Breast epithelium (tissue), 4 donors: ENCODE results near the gene RIMKLA. TPM values are rescaled to one million over a fixed set of nuclear protein-coding genes. Genes with fewer than 3 reads are reported as not detected.

Experiments
- DNase-seq, 2 donors: peaks; one replicate each; pipeline ENCODE4 v3.0.0-alpha.2; 2019; ENCODE audit warnings: low spot score in 2 of 2
- H3K27ac ChIP-seq, 2 donors: fragments of 200-600 bp; sonication (generic) in 1 of 2; one replicate each; pipeline ENCODE4 v1.5.1; 2016 to 2019; ENCODE audit warnings: mild to moderate bottlenecking in 1 of 2
- H3K27me3 ChIP-seq, 2 donors: fragments of 200-600 bp; sonication (generic) in 1 of 2; one replicate each; pipeline versions ENCODE4 v1.5.1 to v1.6.0; 2017 to 2019; ENCODE audit warnings: control low read depth in 1 of 2, mild to moderate bottlenecking in 1 of 2
- H3K36me3 ChIP-seq: fragments of 200-600 bp; one replicate; pipeline ENCODE4 v1.5.1; 2019
- H3K4me1 ChIP-seq, 2 donors: fragments of 200-600 bp; sonication (generic); one replicate each; pipeline ENCODE4 v1.5.1; 2016 to 2019; ENCODE audit warnings: control low read depth in 1 of 2
- H3K4me3 ChIP-seq, 3 donors: fragments of 200-600 bp; sonication (generic); 1 replicate in 2 of 3; 2 replicates in 1 of 3; pipeline ENCODE4 v1.5.1; 2016 to 2019; ENCODE audit warnings: mild to moderate bottlenecking in 3 of 3, moderate library complexity in 2 of 3
- H3K9me3 ChIP-seq, 2 donors: fragments of 200-600 bp; sonication (generic) in 1 of 2; one replicate each; pipeline ENCODE4 v1.5.1; 2016 to 2019; ENCODE audit warnings: control low read depth in 1 of 2
- CTCF ChIP-seq, 3 donors: fragments of 450-650 bp; IDR thresholded peaks; one replicate each; pipeline ENCODE4 v1.5.1; 2016 to 2017; ENCODE audit warnings: antibody characterized with exemption in 3 of 3, mild to moderate bottlenecking in 3 of 3, moderate library complexity in 3 of 3
- POLR2A ChIP-seq: fragments of 450-650 bp; IDR thresholded peaks from one replicate; pipeline ENCODE4 v1.6.1; 2016; ENCODE audit warnings: antibody characterized with exemption, mild to moderate bottlenecking, moderate library complexity
- POLR2AphosphoS5 ChIP-seq, 3 donors: sonication (generic); formaldehyde crosslinking; IDR thresholded peaks; one replicate each; pipeline ENCODE4 v1.6.1; 2017; ENCODE audit warnings: antibody characterized with exemption in 3 of 3
- intact Hi-C: fragments of 100-400 bp; cut with DNase I; formaldehyde crosslinking; loops from one replicate; pipeline ENCODE4 v1.15.1; 2023; ENCODE audit warnings: low total_unique reads
- total RNA-seq, 3 donors: library from RNA; depleted of rRNA; stranded (reverse); fragments of >200 nt; gene quantifications; one replicate each; pipeline ENCODE4 v1.1.0, GENCODE V29; 2016

The RIMKLA gene
- total RNA-seq, 3 donors from 2014 or later = 0.32 to 0.73 (median 0.66) TPM

GRCh38 chr1:42419126-42419821, 38.7 kb downstream of the RIMKLA start:
- Histone ChIP-seq H3K27me3 (no peaks in the 10 kb centered on the region), H3K27ac (peak overlapping the region; percentile 20 to 67), H3K4me1 (peaks cover 0 to 8% of the 10 kb centered on the region in 2 donors), H3K9me3 (no peaks in the 10 kb centered on the region), H3K4me3 (no peak overlapping the region), H3K36me3 (no peaks in the 10 kb centered on the region)
- intact Hi-C loops = no loop called here
- peak in 1 of 2 donors; percentile 46 for DNase-seq
- TF ChIP-seq POLR2A (no peak), POLR2AphosphoS5 (IDR thresholded peaks at IDR 0.05) (no peak), CTCF (IDR thresholded peaks at IDR 0.05) (no peak)

GRCh38 chr1:42420121-42420520, 39.5 kb downstream of the RIMKLA start:
- no peaks in the 10 kb centered on the region for H3K27me3 ChIP-seq
- H3K27ac ChIP-seq = no peak overlapping the region
- peaks cover 0 to 8% of the 10 kb centered on the region in 2 donors for H3K4me1 ChIP-seq
- H3K4me3 ChIP-seq = no peak overlapping the region
- no peak for DNase-seq
- H3K9me3 ChIP-seq = no peaks in the 10 kb centered on the region
- TF ChIP-seq POLR2A (no peak), CTCF (IDR thresholded peaks at IDR 0.05) (no peak), POLR2AphosphoS5 (IDR thresholded peaks at IDR 0.05) (no peak)
- H3K36me3 ChIP-seq = no peaks in the 10 kb centered on the region
- intact Hi-C loops = no loop called here

GRCh38 chr1:42420911-42421585, 40.5 kb downstream of the RIMKLA start:
- no peaks in the 10 kb centered on the region for H3K9me3 ChIP-seq
- H3K27me3 ChIP-seq = no peaks in the 10 kb centered on the region
- peaks cover 0 to 8% of the 10 kb centered on the region in 2 donors for H3K4me1 ChIP-seq
- H3K36me3 ChIP-seq = no peaks in the 10 kb centered on the region
- intact Hi-C loops = no loop called here
- peak in 1 of 2 donors; percentile 55 for DNase-seq
- no peak overlapping the region for H3K27ac ChIP-seq
- H3K4me3 ChIP-seq = no peak overlapping the region
- TF ChIP-seq POLR2A = no peak

GRCh38 chr1:42422737-42423136, 42.1 kb downstream of the RIMKLA start:
- no peaks in the 10 kb centered on the region for H3K36me3 ChIP-seq
- H3K4me3 ChIP-seq = no peak overlapping the region
- intact Hi-C loops = no loop called here
- TF ChIP-seq POLR2AphosphoS5 (IDR thresholded peaks at IDR 0.05) (no peak), POLR2A (no peak), CTCF (IDR thresholded peaks at IDR 0.05) (no peak)
- H3K9me3 ChIP-seq = no peaks in the 10 kb centered on the region
- H3K27me3 ChIP-seq = no peaks in the 10 kb centered on the region
- H3K4me1 ChIP-seq = peaks cover 0 to 8% of the 10 kb centered on the region in 2 donors
- no peak overlapping the region for H3K27ac ChIP-seq
- no peak for DNase-seq

GRCh38 chr1:42423681-42424080, 43.1 kb downstream of the RIMKLA start:
- Histone ChIP-seq H3K27ac (no peak overlapping the region), H3K4me1 (peaks cover 0 to 8% of the 10 kb centered on the region in 2 donors), H3K4me3 (no peak overlapping the region), H3K36me3 (no peaks in the 10 kb centered on the region), H3K9me3 (no peaks in the 10 kb centered on the region), H3K27me3 (no peaks in the 10 kb centered on the region)
- TF ChIP-seq POLR2A = no peak
- TF ChIP-seq POLR2AphosphoS5 (IDR thresholded peaks at IDR 0.05) = no peak
- TF ChIP-seq CTCF (IDR thresholded peaks at IDR 0.05) = no peak
- intact Hi-C loops = no loop called here
- no peak for DNase-seq
